HG03039 (cell line): Measurements from ENCODE around the gene TSSK6.

Experiments used
- ATAC-seq: cut with Tn5 transposase; IDR thresholded peaks from one replicate; pipeline ENCODE4 v1.9.1; 2021; ENCODE audit warnings: mild to moderate bottlenecking, moderate library complexity; ENCODE audit not compliant: unreplicated experiment

TSSK6 gene

DNA sequence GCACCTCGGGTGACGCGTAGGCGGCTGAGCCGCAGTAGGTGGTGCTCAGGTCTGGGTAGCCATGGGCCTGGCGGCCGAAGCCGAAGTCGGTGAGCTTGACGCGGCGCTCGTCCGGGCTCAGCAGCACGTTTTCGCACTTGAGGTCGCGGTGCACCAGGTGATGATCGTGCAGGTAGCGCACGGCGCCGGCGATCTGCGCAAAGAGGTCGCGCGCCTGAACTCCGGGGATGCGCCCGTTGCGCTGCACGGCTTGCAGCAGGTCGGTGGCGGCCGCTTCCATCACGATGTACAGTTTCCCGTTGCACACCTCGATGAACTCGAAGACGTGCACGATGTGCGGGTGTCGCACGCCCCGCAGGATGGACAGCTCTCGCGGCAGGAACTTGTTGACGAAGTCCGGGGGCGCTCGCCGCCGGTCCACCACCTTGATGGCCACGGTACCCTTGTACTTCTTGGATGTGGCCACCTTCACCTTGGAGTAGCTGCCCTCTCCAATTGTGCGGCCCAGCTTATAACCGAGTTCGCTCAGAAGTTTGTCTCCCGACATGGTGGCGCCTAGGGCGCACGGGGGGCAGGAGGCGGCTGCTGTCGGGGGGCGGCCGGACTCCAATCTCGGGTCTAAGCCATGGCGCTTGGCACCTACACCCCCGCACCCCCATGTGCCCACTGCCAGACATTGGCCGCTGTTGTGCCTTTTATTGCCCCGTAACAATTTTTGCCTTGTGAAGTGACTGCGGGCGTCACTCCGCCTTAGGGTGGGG, at the start of gene TSSK6:
TSS of gene TSSK6 (minus strand) at position 668 of the 761 bp plus-strand sequence. CDS start at position 547, 121 bp downstream.
- ATAC-seq = no peak

DNA sequence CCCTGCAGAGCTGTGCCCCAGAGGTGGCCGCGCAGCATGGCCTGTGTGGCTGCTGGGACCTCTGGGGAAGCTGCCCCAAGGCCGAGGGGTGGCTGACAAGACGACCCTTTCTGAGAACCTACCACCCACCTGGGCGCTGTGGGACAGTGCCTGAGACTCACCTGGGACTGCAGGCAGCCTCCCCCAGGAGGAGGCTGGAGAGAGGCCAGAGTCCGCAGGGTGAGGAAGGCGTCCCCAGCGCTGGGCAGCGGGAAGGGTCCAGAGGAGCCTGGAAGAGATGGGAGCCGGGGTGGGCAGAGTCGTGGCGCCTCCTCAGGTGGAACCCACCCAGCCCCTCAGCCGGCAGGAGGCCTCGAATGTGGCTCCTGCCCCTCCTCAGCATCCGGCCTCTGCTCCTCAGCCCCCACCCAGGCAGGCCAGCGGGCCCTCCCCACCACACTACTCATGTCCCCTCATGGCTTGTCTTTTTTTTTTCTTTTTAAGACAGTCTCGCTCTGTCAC, 48.0 kb upstream of the TSSK6 start:
- no peak for ATAC-seq

DNA sequence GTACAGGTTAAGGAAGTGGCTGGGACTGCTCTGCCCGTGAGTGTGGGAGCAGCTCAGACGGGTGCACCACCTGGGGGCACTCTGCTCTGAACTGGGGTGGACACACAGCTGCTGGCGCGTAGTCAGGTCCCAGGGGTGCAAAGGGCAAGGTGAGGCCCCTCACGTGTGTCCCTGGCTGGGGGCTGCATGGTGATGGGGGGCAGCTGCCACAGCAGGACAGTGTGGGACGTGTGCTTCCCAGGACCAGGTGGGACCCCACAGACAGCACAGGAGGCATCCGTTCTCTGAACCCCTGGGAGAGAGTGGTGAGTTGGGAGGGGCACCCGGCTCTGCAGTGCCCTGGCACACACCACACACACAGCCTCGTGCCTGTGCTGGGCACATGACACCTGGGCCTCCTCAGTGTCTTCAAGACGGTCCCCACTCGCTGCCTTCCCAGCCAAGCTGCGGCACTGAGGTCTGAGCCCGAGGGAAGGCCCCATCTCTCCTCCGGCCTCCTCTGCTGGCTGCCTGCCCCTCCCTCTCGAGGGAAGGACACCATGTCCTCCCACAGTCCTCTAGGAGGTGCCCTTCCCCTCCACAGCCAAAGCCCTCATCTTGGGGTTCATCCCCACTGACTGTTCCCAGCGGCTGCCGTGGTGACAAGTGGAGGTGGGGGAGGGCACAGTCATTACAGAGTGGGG, 47.5 kb upstream of the TSSK6 start:
- no peak for ATAC-seq

DNA sequence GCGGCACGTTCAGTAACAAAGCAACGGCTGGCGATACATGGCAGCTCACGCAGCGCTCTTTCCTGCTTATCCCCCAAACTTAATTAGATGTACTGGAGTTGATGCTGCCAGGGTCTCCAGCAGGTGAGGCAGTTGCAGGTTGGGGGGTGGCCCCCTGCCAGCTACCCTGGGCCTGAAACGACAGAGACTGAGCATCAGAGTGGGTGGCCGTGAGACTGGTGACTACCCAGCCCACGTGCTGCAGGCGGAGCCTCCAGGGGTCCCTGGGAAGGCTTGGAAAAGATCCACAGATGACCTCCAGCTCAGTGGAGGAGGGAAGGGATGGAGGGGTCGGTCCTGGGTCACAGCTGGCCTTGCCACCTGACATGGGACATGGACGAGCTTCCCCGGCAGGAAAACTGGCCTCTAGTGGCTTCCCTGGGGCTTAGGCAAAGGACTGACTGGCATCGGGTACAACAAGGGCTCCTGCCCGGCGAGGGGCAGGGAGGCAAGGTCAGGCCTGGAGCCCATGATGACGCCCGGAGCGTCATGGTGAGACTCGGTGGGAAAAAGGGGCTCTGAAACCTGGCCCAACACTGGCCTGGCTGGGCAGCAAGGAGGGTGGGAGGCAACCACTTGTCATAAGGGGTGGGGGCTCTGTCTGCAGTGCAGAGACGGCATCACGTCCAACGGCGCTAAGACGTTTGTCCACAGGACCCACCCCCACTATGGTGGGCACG, 46.8 kb upstream of the TSSK6 start:
- no peak for ATAC-seq

DNA sequence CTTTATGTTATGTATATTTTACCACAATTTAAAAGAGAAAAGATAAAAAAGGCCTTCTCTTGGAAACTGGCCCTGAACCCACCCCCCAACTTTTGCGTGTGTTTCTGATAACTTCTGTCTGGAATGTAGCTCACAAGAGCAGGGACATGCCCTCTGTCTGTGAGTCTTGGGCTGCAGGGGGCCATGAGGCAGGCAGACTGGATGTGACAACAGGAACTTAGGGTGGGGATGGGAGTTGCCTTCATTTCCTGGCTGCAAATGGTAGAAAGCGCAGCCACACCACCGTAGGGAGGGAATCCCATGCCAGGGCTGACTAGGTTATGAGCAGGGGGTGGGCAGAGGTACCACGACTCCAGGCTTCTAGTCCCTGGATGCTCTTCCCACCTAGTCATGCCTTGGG, 44.6 kb upstream of the TSSK6 start:
- ATAC-seq = no peak

DNA sequence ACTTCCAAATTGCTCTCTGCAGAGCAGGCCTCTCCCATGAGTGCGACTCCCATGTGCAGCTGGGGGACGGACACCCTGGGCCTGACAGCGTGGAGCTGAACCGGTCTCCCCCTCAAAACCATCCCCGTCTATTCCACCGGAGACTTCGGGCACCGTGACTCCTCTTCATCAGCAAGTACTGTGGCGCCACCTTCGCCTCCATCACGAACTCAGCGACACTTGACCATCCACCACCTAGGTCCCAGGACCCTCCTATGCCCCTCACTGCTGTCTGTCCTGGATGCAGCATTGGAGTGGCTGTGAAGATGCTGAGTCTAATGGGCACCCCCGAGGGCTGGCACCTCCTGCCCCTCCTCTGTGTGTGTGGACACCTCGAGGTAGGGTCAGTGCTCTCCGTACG, 43.3 kb upstream of the TSSK6 start:
- no peak for ATAC-seq

DNA sequence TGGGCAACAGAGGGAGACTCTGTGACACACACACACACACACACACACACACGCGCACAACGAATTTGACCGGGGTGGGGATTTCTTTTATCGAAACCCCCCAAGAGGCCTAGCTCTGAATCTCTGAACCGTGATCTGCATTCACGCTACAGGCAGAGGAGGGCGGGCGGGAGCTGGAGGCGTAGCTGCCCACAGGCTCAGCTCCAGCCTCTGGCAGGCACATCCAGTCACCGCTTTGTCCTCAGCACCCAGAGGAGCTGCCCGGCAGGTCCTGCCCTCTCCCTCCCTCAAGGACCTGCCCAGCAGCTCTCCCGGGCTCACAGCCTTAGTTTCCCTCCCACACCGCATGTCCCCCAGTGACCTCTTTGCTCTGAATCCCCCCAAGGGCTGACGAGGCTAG, 42.7 kb upstream of the TSSK6 start:
- no peak for ATAC-seq

DNA sequence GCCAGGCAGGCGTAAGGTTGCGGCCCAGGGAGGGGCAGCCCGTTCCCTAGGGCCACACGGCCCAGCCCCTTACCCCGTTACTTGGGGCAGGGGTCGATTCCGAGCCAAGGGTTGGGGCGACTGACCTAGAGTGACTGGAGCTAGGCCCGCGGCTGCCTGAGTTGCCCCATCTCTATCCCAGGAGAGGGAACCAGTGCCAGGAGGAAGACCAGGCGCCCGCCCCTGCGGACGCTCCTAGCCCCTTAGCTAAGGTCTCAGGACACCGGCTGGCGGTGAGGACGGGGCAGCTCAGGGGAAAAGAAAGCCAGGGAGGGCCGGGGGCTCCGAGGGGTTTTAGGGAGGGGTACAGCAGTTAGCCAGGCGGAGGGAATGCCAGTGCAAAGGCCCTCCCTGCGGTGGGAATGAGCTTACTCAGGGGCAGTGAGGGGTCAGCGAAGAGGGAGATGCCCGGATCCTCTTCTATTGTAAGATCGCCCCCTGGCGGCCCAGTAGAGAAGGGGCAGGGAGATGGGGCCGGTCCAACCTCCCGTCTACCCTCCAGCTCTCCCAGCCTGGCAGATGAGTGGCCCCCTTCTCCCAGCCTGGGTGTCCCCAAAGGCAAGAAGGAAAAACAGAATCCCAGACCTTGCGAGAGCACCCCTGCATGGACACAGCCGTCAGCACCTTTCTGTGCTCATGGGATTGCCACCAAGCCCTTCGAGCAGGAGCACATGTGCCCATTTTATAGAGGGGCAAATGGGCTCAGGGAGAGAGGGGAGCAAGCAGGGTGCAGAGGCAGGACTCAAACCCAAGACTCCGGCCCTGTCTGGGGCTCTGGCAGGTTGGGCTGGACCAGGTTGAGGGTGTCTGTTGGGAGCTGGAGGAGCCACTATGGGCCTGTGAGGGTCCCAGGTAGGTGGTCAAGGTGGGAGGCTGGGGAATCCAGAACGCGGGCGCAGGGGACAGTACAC, 39.0 kb upstream of the TSSK6 start:
- no peak for ATAC-seq

DNA sequence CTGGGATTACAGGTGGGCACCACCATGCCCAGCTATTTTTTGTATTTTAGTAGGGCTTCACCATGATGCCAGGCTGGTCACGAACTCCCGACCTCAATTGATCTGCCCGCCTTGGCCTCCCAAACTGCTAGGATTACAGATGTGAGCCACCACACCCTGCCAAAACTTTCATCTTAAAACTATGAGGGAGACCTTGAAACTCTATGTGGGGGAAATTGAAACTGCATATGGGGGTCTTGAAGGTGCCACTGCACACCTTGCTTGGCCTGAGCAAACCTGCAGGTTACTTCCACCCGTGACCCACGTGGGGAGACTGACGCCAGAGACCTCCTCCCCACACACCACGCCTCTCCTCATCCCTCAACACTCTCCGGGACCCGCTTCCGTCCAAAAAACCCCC, 38.3 kb upstream of the TSSK6 start:
- ATAC-seq = no peak

DNA sequence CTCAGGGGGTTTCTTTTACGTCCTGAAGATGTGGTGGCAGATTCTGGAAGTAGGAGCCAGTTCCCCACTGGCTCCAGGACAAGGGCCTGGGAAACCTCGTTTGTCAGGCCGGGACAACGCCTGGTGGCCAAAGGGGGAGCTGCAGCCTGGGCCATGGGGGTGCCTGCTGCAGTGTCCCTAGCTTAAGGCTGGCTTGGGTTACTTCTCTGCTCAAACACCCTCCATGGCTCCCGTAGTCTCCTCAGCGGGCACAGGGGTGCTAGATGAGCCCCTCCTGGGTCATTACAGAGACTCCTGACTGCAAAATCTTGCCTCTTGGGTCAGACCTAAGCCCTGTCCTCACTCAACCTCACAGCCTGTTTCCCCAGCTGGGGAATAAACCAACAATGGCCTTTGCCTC, 37.5 kb upstream of the TSSK6 start:
- no peak for ATAC-seq

DNA sequence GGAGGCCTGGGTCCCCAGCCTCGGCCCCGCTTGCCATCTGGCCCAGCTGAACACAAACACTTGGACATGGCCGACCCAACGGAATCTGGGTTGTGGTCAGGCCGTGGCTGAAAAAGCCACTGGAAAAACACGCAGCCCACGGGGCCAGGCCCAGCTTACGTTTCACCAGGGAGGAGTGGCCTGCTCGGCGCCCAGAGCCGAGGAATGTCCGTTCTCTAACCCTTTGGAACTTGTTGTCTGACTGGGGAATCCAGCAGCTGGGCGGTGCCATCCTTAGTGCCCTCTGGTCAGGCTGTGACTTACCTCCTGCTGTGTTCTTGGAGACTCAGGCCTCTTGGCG, 36.5 kb upstream of the TSSK6 start:
- no peak for ATAC-seq

DNA sequence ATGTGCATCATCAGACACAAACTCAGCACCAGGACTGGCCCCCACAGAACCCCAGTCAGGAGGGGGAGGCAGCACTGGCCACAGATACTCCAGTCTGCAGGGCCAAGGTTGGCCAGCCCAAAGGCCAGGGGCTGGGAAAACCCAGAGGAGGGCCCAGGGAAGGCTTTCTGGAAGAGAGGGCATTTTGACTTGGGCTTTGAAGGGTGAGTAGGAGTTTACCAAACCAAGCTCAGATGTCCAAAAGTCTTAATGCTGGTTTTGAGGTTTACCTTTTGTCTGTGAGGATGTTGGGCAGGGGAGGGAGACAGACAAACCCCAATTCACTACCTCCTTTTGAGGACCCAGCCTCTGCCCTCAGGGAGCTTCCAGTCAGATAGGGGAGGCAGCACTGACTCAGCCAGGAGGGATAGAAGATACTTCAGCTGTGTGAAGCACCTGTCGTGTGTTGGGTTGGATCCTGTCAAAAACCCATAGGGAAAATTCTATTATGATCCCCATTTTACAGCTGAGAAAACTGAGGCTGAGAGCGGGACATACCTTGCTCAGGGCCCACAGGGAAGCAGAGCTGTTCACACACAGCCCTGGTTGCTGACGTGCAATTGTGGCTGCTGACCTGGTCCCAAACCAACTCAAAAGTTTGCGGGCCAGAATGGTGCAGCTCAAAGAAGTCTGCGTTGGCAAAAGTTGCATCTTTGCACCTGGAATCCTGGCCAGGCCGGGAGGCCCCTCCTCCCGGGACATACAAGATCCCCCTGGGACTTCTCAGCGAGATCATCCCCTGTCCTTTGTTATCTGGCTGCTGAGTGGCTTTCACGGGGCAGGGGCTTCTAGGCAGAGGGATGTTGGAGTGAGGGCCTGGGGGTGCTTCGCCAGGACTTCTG, 35.9 kb upstream of the TSSK6 start:
- no peak for ATAC-seq

DNA sequence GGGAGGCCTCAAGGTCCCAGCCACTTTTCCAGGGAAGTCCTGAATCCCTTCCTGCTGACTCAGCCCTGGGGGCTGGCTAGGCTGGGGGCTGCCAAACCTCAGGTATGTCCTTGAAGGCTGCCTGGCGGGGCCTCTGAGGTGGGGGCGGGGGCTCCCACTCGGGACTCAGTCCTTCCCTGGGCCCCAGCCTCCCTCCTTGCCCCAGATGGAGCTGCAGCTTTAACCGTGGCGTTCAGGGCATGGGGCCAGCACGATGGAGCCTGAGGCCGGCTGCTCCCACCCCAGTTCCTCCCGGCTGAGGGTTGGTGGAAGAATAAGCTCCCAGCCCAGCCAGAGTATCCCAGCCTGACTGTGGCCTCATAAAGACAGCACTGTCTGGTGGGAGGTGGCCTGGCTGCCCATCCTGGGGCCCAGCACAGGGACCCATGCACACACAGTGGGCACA, 35.2 kb upstream of the TSSK6 start:
- no peak for ATAC-seq

DNA sequence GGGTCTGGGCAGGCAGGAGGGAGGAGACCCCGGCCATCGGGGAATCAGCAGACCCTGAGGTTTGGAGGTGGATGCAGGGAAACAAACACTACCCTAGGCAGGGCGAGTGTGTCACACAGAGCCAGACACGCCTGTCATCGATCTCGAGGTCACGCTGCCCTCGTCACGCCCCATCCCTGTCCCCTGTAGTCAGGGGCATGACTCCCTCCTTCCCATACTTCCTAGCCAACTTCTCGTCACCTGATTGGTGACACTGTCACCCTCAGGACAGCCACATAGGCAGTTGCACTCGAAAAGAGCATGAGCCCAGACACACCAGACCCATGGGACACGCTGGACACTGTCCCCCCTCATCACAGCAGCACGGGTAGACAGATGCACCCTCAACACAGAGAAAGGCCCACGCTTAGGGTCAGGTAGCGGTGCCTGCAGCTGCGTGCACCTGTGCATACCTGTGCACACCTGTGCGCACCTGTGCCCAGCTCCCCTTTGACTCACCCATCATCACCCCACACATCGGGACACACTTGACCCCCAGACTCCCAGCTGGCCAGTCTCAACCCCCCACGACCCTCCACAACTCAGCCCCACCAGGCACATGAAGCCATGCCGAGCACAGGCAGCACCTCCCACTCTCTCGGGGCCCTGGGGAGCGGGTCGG, 34.6 kb upstream of the TSSK6 start:
- no peak for ATAC-seq

DNA sequence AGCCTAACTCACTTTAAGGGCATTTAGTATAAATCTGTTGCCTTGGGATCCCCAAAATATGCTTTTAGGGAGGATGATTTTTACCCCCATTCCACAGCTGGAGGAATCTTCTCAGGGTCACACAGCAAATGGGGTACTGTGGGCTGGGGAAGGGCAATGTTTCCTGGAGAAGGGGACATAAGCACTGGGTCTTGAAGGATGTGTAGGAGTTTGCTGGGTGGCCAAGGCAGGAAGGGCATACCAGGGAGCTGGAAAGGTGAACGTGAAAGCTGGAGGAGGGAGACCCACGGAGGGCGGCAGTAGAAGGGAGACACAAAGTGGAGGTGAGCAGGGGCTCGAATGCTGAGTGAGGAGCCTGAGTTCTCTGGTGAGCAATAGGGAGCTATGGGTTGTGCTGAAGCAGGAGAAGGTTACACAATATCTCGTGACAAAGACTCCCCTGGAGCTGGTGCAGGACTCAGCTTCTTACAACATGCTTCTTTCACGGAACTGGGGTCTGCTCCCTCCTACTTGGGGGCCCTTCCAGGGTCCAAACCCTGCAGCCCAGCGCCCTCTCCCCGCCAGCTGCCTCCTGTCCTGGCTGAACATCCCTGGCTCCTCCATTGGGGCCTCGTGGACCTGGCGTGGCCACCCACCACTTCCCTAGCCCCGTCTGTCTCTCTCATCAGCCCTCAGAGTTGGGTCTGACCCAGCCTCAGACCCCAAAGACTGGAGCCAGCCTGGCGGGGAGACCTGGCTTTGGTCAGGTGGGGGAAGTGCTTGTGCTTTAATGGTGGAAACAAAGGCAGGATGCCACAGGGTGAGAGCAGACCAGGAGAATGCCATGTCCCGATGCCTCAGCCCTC, 33.8 kb upstream of the TSSK6 start:
- ATAC-seq = no peak

DNA sequence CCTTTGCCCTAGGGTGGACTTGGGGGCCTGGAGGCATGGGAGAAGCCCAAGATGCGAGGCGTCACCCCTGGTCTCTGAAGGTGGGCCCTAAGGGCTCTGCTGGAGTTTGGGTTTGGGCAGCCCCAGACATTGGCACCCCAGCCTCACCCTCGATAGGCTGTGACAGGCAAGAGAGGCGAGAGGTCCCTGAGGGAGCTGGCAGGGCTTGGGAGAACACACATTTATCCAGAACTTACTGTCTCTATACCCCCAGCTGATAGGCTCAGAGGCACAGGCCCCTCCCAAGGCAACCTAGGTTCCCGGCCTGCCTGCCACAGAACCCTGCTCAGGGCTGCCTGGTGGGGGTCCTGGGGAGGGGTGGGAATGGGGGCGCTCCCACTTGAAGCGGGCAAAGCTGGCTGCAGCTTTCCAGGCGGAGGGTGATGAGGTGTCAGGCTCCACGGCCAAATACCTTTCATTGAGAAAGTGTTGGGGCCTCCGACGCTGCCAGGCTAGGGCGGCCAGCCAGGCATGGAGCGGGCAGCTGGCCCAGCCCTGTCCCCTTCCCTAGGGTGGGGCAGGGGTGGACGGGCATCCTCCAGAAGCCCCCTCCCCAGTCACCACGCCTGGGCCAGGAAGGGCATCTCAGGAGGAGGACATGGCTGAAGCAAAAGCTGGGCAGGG, 32.5 kb upstream of the TSSK6 start:
- ATAC-seq = no peak

DNA sequence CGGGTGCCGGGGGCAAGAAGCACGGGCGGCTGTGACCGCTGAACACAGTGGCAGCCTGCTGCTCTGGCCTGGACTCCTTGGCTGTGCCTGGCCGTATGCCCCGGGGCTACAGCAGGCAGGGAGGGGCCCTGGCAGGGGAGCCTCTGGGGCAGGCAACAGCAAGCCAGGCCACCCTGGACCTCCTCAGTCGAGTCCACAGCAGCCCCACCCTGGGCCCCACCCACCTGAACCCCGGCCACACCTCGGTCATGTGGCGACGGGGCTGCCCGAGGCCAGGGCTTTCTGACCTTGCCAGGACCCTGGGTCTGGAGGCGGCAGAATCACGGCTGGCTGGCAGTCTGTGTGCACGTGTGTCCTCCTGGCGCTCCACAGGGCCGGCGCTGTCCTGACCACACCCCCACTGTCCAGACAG, 31.4 kb upstream of the TSSK6 start:
- ATAC-seq = no peak

DNA sequence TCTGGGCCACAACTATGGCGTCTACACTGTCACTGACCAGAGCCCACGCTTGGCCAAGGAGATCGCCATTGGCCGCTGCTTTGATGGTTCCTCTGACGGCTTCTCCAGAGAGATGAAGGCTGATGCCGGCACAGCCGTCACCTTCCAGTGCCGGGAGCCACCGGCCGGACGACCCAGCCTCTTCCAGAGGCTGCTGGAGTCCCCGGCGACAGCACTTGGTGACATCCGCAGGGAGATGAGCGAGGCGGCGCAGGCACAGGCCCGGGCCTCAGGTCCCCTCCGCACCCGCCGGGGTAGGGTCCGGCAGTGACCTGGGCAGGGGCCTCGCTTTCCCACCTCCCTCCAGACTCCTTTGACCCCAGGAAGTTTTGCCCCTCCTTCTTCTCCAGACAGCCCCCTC, 30.4 kb upstream of the TSSK6 start:
- ATAC-seq = no peak
